ENCODE data around the gene SCO1. TPM values are rescaled to one million over a fixed set of nuclear protein-coding genes. Genes with fewer than 3 reads are reported as not detected.

Gene SCO1
- total RNA-seq, 4 donors from 2014 or later = 15.4 to 29.6 (median 24.1) TPM

DNA sequence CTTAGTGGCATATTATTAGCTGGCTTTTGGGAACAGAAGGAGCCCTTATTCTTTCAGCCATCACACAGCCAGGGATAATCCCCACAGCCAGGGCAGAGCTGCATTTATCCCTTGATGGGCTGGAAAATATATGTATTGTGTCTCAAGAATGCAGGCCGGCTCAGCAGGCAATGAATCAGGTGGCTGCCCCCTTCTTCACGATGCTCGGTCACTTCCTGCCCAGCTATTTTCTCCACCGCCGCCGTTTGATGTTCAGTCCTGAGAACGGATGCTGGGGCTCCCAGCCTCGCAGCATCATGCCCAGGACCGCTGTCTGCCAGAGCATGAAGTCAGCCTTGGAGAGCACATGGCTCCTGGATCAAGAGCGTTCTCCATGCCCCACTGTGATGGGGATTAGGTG is 35.9 kb downstream of the SCO1 start:
- H3K27ac ChIP-seq = no peak overlapping the region
- no peaks in the 10 kb centered on the region for H3K9me3 ChIP-seq
- H3K36me3 ChIP-seq = peaks cover 0 to 37% of the 10 kb centered on the region in 2 donors
- no peak overlapping the region for H3K4me3 ChIP-seq
- no peak for ATAC-seq
- no peaks in the 10 kb centered on the region for H3K27me3 ChIP-seq
- TF ChIP-seq POLR2AphosphoS5 (IDR thresholded peaks at IDR 0.05) = no peak
- TF ChIP-seq CTCF (IDR thresholded peaks at IDR 0.05) = no peak
- no peak for TF ChIP-seq POLR2A (IDR thresholded peaks at IDR 0.05)
- TF ChIP-seq EP300 (IDR thresholded peaks at IDR 0.05) = no peak
- WGBS, 2 donors (ENCODE audit: low coverage in 1 of 2) = 82 to 100% methylated on average over 1 to 3 of the region's 10 CpGs
- no peaks in the 10 kb centered on the region for H3K4me1 ChIP-seq

DNA sequence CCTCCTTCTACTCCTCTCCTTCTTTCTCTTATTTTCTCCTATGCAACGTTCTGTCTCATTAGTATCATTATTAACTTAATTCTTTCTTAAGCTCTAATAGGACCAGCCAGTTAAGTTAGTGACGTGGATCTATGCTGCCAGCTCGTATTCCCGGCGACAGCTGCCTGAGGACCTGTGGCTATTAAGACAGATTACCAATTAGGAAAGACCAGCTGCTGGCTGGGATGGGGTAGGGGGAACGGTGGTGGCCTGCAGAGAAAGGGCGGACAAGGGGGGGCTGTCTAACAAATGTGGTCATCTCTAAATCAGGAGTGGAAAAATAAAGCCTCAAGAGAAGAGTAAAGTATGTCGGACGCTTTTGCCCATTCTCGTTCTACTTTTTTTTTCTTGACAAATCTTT is 39.5 kb downstream of the SCO1 start:
- Histone ChIP-seq H3K4me3 (no peak overlapping the region), H3K4me1 (no peaks in the 10 kb centered on the region), H3K27ac (no peak overlapping the region), H3K27me3 (no peaks in the 10 kb centered on the region), H3K9me3 (no peaks in the 10 kb centered on the region), H3K36me3 (peaks cover 0 to 28% of the 10 kb centered on the region in 2 donors)
- WGBS, 2 donors (ENCODE audit: low coverage in 1 of 2) = 74 to 80% methylated on average over 8 to 10 of the region's 10 CpGs
- no peak for ATAC-seq
- TF ChIP-seq POLR2AphosphoS5 (IDR thresholded peaks at IDR 0.05) = no peak
- no peak for TF ChIP-seq POLR2A (IDR thresholded peaks at IDR 0.05)
- no peak for TF ChIP-seq EP300 (IDR thresholded peaks at IDR 0.05)
- TF ChIP-seq CTCF (IDR thresholded peaks at IDR 0.05) = no peak

GRCh38 chr17:10657148-10657547 is 40.2 kb downstream of the SCO1 start, which contains the start of gene MYH3:
Gene MYH3 (minus strand): TSS chr17:10657309. CDS start chr17:10655064, 2,245 bp downstream.
- ATAC-seq = no peak
- no peaks in the 10 kb centered on the region for H3K9me3 ChIP-seq
- TF ChIP-seq POLR2A (IDR thresholded peaks at IDR 0.05) = no peak
- H3K27me3 ChIP-seq = no peaks in the 10 kb centered on the region
- no peaks in the 10 kb centered on the region for H3K4me1 ChIP-seq
- 66 to 97% methylated on average over 4 to 6 of the region's 15 CpGs for WGBS, 2 donors (ENCODE audit: low coverage in 1 of 2)
- no peak within 1 kb of the TSS for H3K27ac ChIP-seq
- no peak within 1 kb of the TSS for H3K4me3 ChIP-seq
- peaks cover 0 to 28% of the 10 kb centered on the region in 2 donors for H3K36me3 ChIP-seq

DNA sequence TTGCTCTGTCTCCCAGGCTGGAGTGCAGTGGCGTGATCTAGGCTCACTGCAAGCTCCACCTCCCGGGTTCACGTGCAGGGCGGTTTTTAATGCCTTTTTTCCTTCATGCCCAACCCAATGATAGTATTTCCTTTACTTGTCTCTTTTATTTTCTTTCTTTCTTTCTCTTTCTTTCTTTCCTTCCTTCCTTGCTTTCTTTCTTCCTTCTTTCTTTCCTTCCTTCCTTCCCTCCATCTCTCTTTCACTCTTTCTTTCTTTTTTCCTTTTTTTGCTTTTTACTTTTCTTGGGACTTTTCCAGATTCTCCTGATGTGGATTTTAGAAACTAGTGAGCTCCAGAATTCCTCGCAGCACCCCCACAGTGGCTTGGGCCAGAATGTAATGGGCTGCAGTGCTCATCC is 43.3 kb downstream of the SCO1 start:
- H3K27ac ChIP-seq = no peak overlapping the region
- ATAC-seq = no peak
- no peaks in the 10 kb centered on the region for H3K4me1 ChIP-seq
- H3K36me3 ChIP-seq = peaks cover 0 to 6% of the 10 kb centered on the region in 2 donors
- no peaks in the 10 kb centered on the region for H3K27me3 ChIP-seq
- TF ChIP-seq POLR2A (IDR thresholded peaks at IDR 0.05) (no peak), POLR2AphosphoS5 (IDR thresholded peaks at IDR 0.05) (no peak), EP300 (IDR thresholded peaks at IDR 0.05) (no peak), CTCF (IDR thresholded peaks at IDR 0.05) (no peak)
- H3K4me3 ChIP-seq = no peak overlapping the region
- H3K9me3 ChIP-seq = no peaks in the 10 kb centered on the region
- 76% methylated on average over 5 of the region's 5 CpGs; no CpG with 5 or more reads in 1 of the 2 donors for WGBS, 2 donors (ENCODE audit: low coverage in 1 of 2)

DNA sequence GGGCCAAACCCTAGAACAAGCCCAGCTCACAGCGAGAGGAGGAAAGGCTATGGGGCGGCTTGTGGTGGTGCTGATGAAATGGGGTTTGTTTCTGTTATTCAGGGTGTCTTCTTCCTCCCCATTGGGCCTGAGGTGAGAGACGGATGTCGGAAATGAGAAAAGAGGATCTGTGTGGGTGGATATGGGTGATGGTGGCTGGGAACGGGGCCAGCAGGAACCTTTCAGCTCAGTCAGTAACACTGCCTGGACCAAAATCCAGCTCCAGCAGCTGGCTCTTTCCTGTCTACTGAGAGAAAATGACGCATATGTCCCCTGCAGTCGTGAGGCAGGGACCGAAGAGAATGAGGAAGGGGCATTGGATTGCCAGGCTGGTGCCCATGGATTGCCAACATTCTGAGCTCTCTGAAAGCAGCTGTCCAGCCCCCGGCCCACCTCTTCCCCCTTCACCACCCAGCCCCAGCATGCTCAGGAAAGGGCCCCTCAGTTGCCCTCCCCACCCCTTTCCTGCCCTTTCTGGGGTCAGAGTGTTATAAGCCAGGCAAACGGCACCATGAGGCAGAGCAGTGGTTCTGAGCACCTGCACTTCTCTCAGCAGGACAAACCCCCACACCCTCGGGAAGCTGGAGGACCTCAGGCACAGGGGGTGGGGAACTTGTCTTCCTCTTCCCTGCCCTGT is 44.2 kb downstream of the SCO1 start:
- no peak for ATAC-seq
- H3K4me1 ChIP-seq = no peaks in the 10 kb centered on the region
- H3K4me3 ChIP-seq = no peak overlapping the region
- no peaks in the 10 kb centered on the region for H3K27me3 ChIP-seq
- H3K9me3 ChIP-seq = no peaks in the 10 kb centered on the region
- no peak overlapping the region for H3K27ac ChIP-seq
- 70 to 77% methylated on average over 5 to 6 of the region's 11 CpGs for WGBS, 2 donors (ENCODE audit: low coverage in 1 of 2)
- TF ChIP-seq CTCF (IDR thresholded peaks at IDR 0.05) (no peak), EP300 (IDR thresholded peaks at IDR 0.05) (no peak), POLR2AphosphoS5 (IDR thresholded peaks at IDR 0.05) (no peak), POLR2A (IDR thresholded peaks at IDR 0.05) (no peak)
- no peaks in the 10 kb centered on the region for H3K36me3 ChIP-seq

All from gastroesophageal sphincter (tissue), 4 donors.